Osteoblast (primary cell): Measurements from ENCODE around the gene NDUFAF8. TPM values are rescaled to one million over a fixed set of nuclear protein-coding genes. Genes with fewer than 3 reads are reported as not detected.

ENCODE experiments used
- DNase-seq: peaks from one replicate; pipeline ENCODE4 v3.0.0; 2011; ENCODE audit warnings: low spot score, mixed read lengths; ENCODE audit not compliant: insufficient read length; ENCODE audit errors: missing footprints
- H2AFZ ChIP-seq: 2 replicates; pipeline ENCODE4 v1.6.0; 2011; ENCODE audit warnings: mild to moderate bottlenecking, low read length
- H3K27ac ChIP-seq: 2 replicates; pipeline ENCODE4 v1.5.1; 2011; ENCODE audit warnings: mild to moderate bottlenecking, low read depth, low read length, moderate library complexity
- H3K27me3 ChIP-seq: 2 replicates; pipeline ENCODE4 v1.6.0; 2012; ENCODE audit warnings: mild to moderate bottlenecking, control low read depth, inconsistent platforms, low read length, moderate library complexity; ENCODE audit not compliant: insufficient read depth
- H3K36me3 ChIP-seq: 2 replicates; pipeline ENCODE4 v1.5.1; 2011; ENCODE audit warnings: mild to moderate bottlenecking, low read length, control low read depth, moderate library complexity; ENCODE audit not compliant: insufficient read depth
- H3K4me1 ChIP-seq: 2 replicates; pipeline ENCODE4 v1.5.1; 2011; ENCODE audit warnings: mild to moderate bottlenecking, low read length, control low read depth, moderate library complexity; ENCODE audit not compliant: insufficient read depth
- H3K4me2 ChIP-seq: 2 replicates; pipeline ENCODE4 v1.6.0; 2011; ENCODE audit warnings: mild to moderate bottlenecking, low read length; ENCODE audit not compliant: insufficient read depth
- H3K4me3 ChIP-seq: fragments of 200-600 bp; sonication (generic); 3 replicates; pipeline ENCODE4 v1.5.1; 2012; ENCODE audit warnings: mild to moderate bottlenecking, low read length, inconsistent platforms; ENCODE audit not compliant: insufficient read depth
- H3K79me2 ChIP-seq: 2 replicates; pipeline ENCODE4 v1.6.0; 2012; ENCODE audit warnings: mild to moderate bottlenecking, low read length, control low read depth, inconsistent platforms; ENCODE audit not compliant: insufficient read depth
- H3K9me3 ChIP-seq: 2 replicates; pipeline ENCODE4 v1.5.1; 2011; ENCODE audit warnings: low read depth, low read length, control low read depth
- H4K20me1 ChIP-seq: 2 replicates; pipeline ENCODE4 v1.6.0; 2012; ENCODE audit warnings: mild to moderate bottlenecking, low read length, control low read depth; ENCODE audit not compliant: insufficient read depth
- CTCF ChIP-seq: IDR thresholded peaks from 2 replicates; pipeline ENCODE4 v1.5.1; 2011; ENCODE audit warnings: mild to moderate bottlenecking, low read depth, low read length, moderate library complexity; ENCODE audit errors: extremely low read depth
- total RNA-seq: library from RNA; depleted of rRNA; stranded (reverse); fragments of >200 nt; gene quantifications from 2 replicates; pipeline ENCODE4 v1.2.3, GENCODE V29; 2012

NDUFAF8 gene
- total RNA-seq, 1 donor = 19.9 TPM

GRCh38 chr17:81191116-81191515 is 48.0 kb upstream of the NDUFAF8 start:
- no peaks in the 10 kb centered on the region for H3K36me3 ChIP-seq

GRCh38 chr17:81191646-81192045 is 47.5 kb upstream of the NDUFAF8 start:
- no peak overlapping the region for H3K27ac ChIP-seq
- H2AFZ ChIP-seq = no peak overlapping the region
- H3K4me2 ChIP-seq = no peak overlapping the region
- H3K4me3 ChIP-seq = no peak overlapping the region
- no peaks in the 10 kb centered on the region for H4K20me1 ChIP-seq
- no peaks in the 10 kb centered on the region for H3K27me3 ChIP-seq
- H3K9me3 ChIP-seq = no peaks in the 10 kb centered on the region
- H3K36me3 ChIP-seq = no peaks in the 10 kb centered on the region
- no peak for TF ChIP-seq CTCF
- H3K79me2 ChIP-seq = no peaks in the 10 kb centered on the region
- no peak for DNase-seq
- no peaks in the 10 kb centered on the region for H3K4me1 ChIP-seq

More at GRCh38 chr17:81191116-81191515, 48.0 kb upstream of the NDUFAF8 start:
- no peaks in the 10 kb centered on the region for H4K20me1 ChIP-seq
- TF ChIP-seq CTCF = no peak
- no peaks in the 10 kb centered on the region for H3K79me2 ChIP-seq
- no peak for DNase-seq
- H3K4me2 ChIP-seq = no peak overlapping the region
- H3K27me3 ChIP-seq = no peaks in the 10 kb centered on the region
- H3K4me1 ChIP-seq = no peaks in the 10 kb centered on the region
- no peak overlapping the region for H3K27ac ChIP-seq
- no peak overlapping the region for H2AFZ ChIP-seq
- H3K9me3 ChIP-seq = no peaks in the 10 kb centered on the region
- no peak overlapping the region for H3K4me3 ChIP-seq

- no peak overlapping the region for H2AFZ ChIP-seq
- H3K79me2 ChIP-seq = no peaks in the 10 kb centered on the region
- no peak overlapping the region for H3K27ac ChIP-seq
- no peaks in the 10 kb centered on the region for H3K9me3 ChIP-seq
- no peaks in the 10 kb centered on the region for H3K4me1 ChIP-seq
- no peaks in the 10 kb centered on the region for H3K36me3 ChIP-seq
- no peak for TF ChIP-seq CTCF
- H3K27me3 ChIP-seq = no peaks in the 10 kb centered on the region
- no peak for DNase-seq
- no peaks in the 10 kb centered on the region for H4K20me1 ChIP-seq
- no peak overlapping the region for H3K4me3 ChIP-seq
- no peak overlapping the region for H3K4me2 ChIP-seq
These were observed 46.6 kb upstream of the NDUFAF8 start for GRCh38 chr17:81192386-81193050.

GRCh38 chr17:81193051-81193410 is 46.1 kb upstream of the NDUFAF8 start:
- Histone ChIP-seq H4K20me1 (no peaks in the 10 kb centered on the region), H3K27me3 (no peaks in the 10 kb centered on the region), H3K36me3 (no peaks in the 10 kb centered on the region), H3K27ac (no peak overlapping the region), H3K4me3 (no peak overlapping the region), H2AFZ (no peak overlapping the region), H3K4me2 (no peak overlapping the region), H3K9me3 (no peaks in the 10 kb centered on the region), H3K4me1 (no peaks in the 10 kb centered on the region), H3K79me2 (no peaks in the 10 kb centered on the region)
- TF ChIP-seq CTCF = no peak
- no peak for DNase-seq
